ENCODE measurements around the gene UBXN7.
"Not testable (repeated sequence)": the region's sequence is repeated elsewhere in the genome, so short reads cannot be mapped to it uniquely, and the experiment has no call there.

- TF ChIP-seq, protein P1, sequence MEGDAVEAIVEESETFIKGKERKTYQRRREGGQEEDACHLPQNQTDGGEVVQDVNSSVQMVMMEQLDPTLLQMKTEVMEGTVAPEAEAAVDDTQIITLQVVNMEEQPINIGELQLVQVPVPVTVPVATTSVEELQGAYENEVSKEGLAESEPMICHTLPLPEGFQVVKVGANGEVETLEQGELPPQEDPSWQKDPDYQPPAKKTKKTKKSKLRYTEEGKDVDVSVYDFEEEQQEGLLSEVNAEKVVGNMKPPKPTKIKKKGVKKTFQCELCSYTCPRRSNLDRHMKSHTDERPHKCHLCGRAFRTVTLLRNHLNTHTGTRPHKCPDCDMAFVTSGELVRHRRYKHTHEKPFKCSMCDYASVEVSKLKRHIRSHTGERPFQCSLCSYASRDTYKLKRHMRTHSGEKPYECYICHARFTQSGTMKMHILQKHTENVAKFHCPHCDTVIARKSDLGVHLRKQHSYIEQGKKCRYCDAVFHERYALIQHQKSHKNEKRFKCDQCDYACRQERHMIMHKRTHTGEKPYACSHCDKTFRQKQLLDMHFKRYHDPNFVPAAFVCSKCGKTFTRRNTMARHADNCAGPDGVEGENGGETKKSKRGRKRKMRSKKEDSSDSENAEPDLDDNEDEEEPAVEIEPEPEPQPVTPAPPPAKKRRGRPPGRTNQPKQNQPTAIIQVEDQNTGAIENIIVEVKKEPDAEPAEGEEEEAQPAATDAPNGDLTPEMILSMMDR (IDR thresholded peaks at IDR 0.05; ENCODE audit: borderline replicate concordance, extremely low read depth, low read length, poor library complexity, severe bottlenecking) = not testable (repeated sequence)
- TF ChIP-seq EZH2 (IDR thresholded peaks at IDR 0.05; ENCODE audit: borderline replicate concordance, low read depth, low read length, severe bottlenecking) = not testable (repeated sequence)
Measured at GRCh38 chr3:196316799-196317686, 115.2 kb downstream of the UBXN7 start.

Measured in DND-41 (cell line).